Keratinocyte (primary cell): ENCODE results near the gene NMNAT1. TPM values are rescaled to one million over a fixed set of nuclear protein-coding genes. Genes with fewer than 3 reads are reported as not detected.

Experiments
- DNase-seq: peaks from one replicate; pipeline ENCODE4 v3.0.0-alpha.2; 2011; ENCODE audit warnings: low read depth, missing footprints, low spot score
- FAIRE-seq: peaks from 2 replicates; lab custom pipeline; 2011; peaks lifted over from hg19 to GRCh38; lab: Jason Lieb, UNC
- H2AFZ ChIP-seq: 2 replicates; pipeline ENCODE4 v1.6.0; 2012; ENCODE audit warnings: low read length, control low read depth, inconsistent platforms; ENCODE audit not compliant: control insufficient read depth
- H3K27ac ChIP-seq: 2 replicates; pipeline ENCODE4 v1.5.1; 2011; ENCODE audit warnings: low read length; ENCODE audit not compliant: control insufficient read depth, insufficient read depth
- H3K27me3 ChIP-seq: 3 replicates; pipeline ENCODE4 v1.6.0; 2011; ENCODE audit warnings: low read length; ENCODE audit not compliant: control insufficient read depth, insufficient read depth; ENCODE audit errors: extremely low read depth
- H3K36me3 ChIP-seq, 2 experiments: 2 replicates in 1 of 2; 3 replicates in 1 of 2; pipeline ENCODE4 v1.5.1; 2011; ENCODE audit warnings: low read length in 2 of 2, mild to moderate bottlenecking in 1 of 2; ENCODE audit not compliant: control insufficient read depth in 2 of 2, insufficient read depth in 2 of 2; ENCODE audit errors: extremely low read depth in 1 of 2
- H3K4me1 ChIP-seq: 3 replicates; pipeline ENCODE4 v1.5.1; 2011; ENCODE audit warnings: low read length; ENCODE audit not compliant: control insufficient read depth, insufficient read depth; ENCODE audit errors: extremely low read depth
- H3K4me2 ChIP-seq: 3 replicates; pipeline ENCODE4 v1.6.0; 2011; ENCODE audit warnings: low read depth, low read length; ENCODE audit not compliant: control insufficient read depth, insufficient read depth; ENCODE audit errors: extremely low read depth
- H3K4me3 ChIP-seq, 3 experiments: fragments of 200-600 bp in 1 of 3; sonication (generic) in 1 of 3; 2 replicates in 2 of 3; 3 replicates in 1 of 3; pipeline ENCODE4 v1.5.1; 2011 to 2016; ENCODE audit warnings: low read length in 3 of 3, mild to moderate bottlenecking in 3 of 3, control low read depth in 2 of 3, inconsistent platforms in 1 of 3, low read depth in 1 of 3, mixed read lengths in 1 of 3, mixed run types in 1 of 3, moderate library complexity in 1 of 3; ENCODE audit not compliant: control insufficient read depth in 2 of 3, insufficient read depth in 2 of 3; ENCODE audit errors: extremely low read depth in 1 of 3
- H3K79me2 ChIP-seq: 2 replicates; pipeline ENCODE4 v1.6.0; 2012; ENCODE audit warnings: low read length; ENCODE audit not compliant: control insufficient read depth, insufficient read depth
- H3K9ac ChIP-seq: 3 replicates; pipeline ENCODE4 v1.6.0; 2011; ENCODE audit warnings: low read length; ENCODE audit not compliant: control insufficient read depth, insufficient read depth; ENCODE audit errors: extremely low read depth
- H3K9me1 ChIP-seq: 3 replicates; pipeline ENCODE4 v1.6.0; 2011; ENCODE audit warnings: low read length; ENCODE audit not compliant: control insufficient read depth, insufficient read depth; ENCODE audit errors: extremely low read depth
- H3K9me3 ChIP-seq: 2 replicates; pipeline ENCODE4 v1.5.1; 2012; ENCODE audit warnings: low read depth, low read length; ENCODE audit not compliant: control insufficient read depth
- H4K20me1 ChIP-seq: 3 replicates; pipeline ENCODE4 v1.6.0; 2011; ENCODE audit warnings: low read length; ENCODE audit not compliant: control insufficient read depth, insufficient read depth; ENCODE audit errors: extremely low read depth
- CTCF ChIP-seq, 3 experiments: IDR thresholded peaks in 1 of 3; conservative IDR thresholded peaks in 1 of 3; optimal IDR thresholded peaks in 1 of 3; 2 replicates in 2 of 3; 3 replicates in 1 of 3; pipeline versions ENCODE3 to v1.5.1; 2011; ENCODE audit warnings: low read length in 3 of 3, mild to moderate bottlenecking in 3 of 3, moderate library complexity in 2 of 3, control low read depth in 1 of 3, inconsistent platforms in 1 of 3; ENCODE audit not compliant: insufficient read depth in 2 of 3; ENCODE audit errors: extremely low read depth in 1 of 3
- EZH2 ChIP-seq: IDR thresholded peaks from one replicate; pipeline ENCODE4 v1.6.1; 2012; ENCODE audit warnings: inconsistent platforms, mild to moderate bottlenecking, low read length, moderate library complexity
- dilution Hi-C: fragments of 300-500 bp; cut with MboI; formaldehyde crosslinking; loops from one replicate; pipeline ENCODE4 v1.7.0; 2020; ENCODE audit warnings: low sequenced_read_pairs; ENCODE audit not compliant: extremely low pct_ligation_motif_present
- polyA plus RNA-seq, 5 experiments: library from polyadenylated mRNA; depleted of rRNA in 3 of 5; stranded (reverse) in 3 of 5; stranded (forward) in 1 of 5; unstranded in 1 of 5; fragments of >200 nt; gene quantifications; 1 replicate in 1 of 5; 2 replicates in 3 of 5; 3 replicates in 1 of 5; pipeline versions ENCODE4 v1.2.1 to v1.2.3, GENCODE V29; 2011 to 2012; ENCODE audit warnings: missing spikeins in 2 of 5, low read depth in 1 of 5, low replicate concordance in 1 of 5

NMNAT1 gene
- polyA plus RNA-seq, 1 donor (not counting 4 experiments of a cell fraction or from before 2014, with no cell fraction given) = 16.2 TPM

GRCh38 chr1:9960706-9961562 lies 17.7 kb downstream of the NMNAT1 start:
- Histone ChIP-seq H3K9me3 (no peaks in the 10 kb centered on the region), H3K36me3 (peaks cover 0 to 1% of the 10 kb centered on the region in 2 experiments), H3K4me3 (no peak overlapping the region), H4K20me1 (no peaks in the 10 kb centered on the region), H3K27ac (no peak overlapping the region), H2AFZ (no peak overlapping the region), H3K4me1 (no peaks in the 10 kb centered on the region), H3K27me3 (no peaks in the 10 kb centered on the region), H3K79me2 (no peaks in the 10 kb centered on the region), H3K9me1 (no peaks in the 10 kb centered on the region), H3K4me2 (no peak overlapping the region), H3K9ac (no peak overlapping the region)
- DNase-seq (no peak), FAIRE-seq (no peak)
- TF ChIP-seq CTCF (optimal IDR thresholded peaks at IDR 0.05 in 1 of 3, IDR thresholded peaks at IDR 0.05 in 1 of 3, conservative IDR thresholded peaks at IDR 0.05 in 1 of 3; ENCODE audit: extremely low read depth in 1 of 3, insufficient read depth in 2 of 3, low read length in 3 of 3) = no peak
- TF ChIP-seq EZH2 = no peak
- dilution Hi-C loops = loop anchor here (10.0 kb wide), 1 partner anchor 64 kb away; no protein-coding TSS in a partner anchor

- H3K9me1 ChIP-seq = no peaks in the 10 kb centered on the region
- H3K36me3 ChIP-seq = peaks cover 4 to 13% of the 10 kb centered on the region in 2 experiments
- TF ChIP-seq EZH2 (no peak), CTCF (optimal IDR thresholded peaks at IDR 0.05 in 1 of 3, IDR thresholded peaks at IDR 0.05 in 1 of 3, conservative IDR thresholded peaks at IDR 0.05 in 1 of 3; ENCODE audit: extremely low read depth in 1 of 3, insufficient read depth in 2 of 3, low read length in 3 of 3) (no peak)
- no peak overlapping the region for H3K27ac ChIP-seq
- H3K4me1 ChIP-seq = no peaks in the 10 kb centered on the region
- H3K4me2 ChIP-seq = no peak overlapping the region
- no peaks in the 10 kb centered on the region for H4K20me1 ChIP-seq
- dilution Hi-C loops = no loop called here
- no peaks in the 10 kb centered on the region for H3K79me2 ChIP-seq
- DNase-seq (no peak), FAIRE-seq (no peak)
- H2AFZ ChIP-seq = no peak overlapping the region
- H3K9ac ChIP-seq = no peak overlapping the region
- H3K4me3 ChIP-seq = no peak overlapping the region
- H3K9me3 ChIP-seq = no peaks in the 10 kb centered on the region
- no peaks in the 10 kb centered on the region for H3K27me3 ChIP-seq
Observed at GRCh38 chr1:9984253-9984652, 41.0 kb downstream of the NMNAT1 start.
